HL-60 (cell line): ENCODE data around the gene ADGRB3.

Experiments used
- DNase-seq, 2 experiments: peaks; one replicate each; pipeline ENCODE4 v3.0.0-alpha.2; 2010 to 2020; ENCODE audit warnings: low read depth in 1 of 2, low spot score in 1 of 2
- H3K27ac ChIP-seq: fragments of 250-450 bp; sonication (Bioruptor Pico); replicated peaks from 2 replicates; pipeline ENCODE4 v1.5.1; 2020; ENCODE audit warnings: mild to moderate bottlenecking, moderate library complexity
- H3K27me3 ChIP-seq: fragments of 250-450 bp; sonication (Bioruptor Pico); 2 replicates; pipeline ENCODE4 v1.5.1; 2021; ENCODE audit warnings: mild to moderate bottlenecking, moderate library complexity; ENCODE audit not compliant: insufficient read depth, poor library complexity, severe bottlenecking
- H3K4me3 ChIP-seq: replicated peaks from 2 replicates; pipeline ENCODE4 v1.5.1; 2011; ENCODE audit warnings: mild to moderate bottlenecking, control low read depth, low read length; ENCODE audit not compliant: insufficient read depth
- CTCF ChIP-seq: IDR thresholded peaks from one replicate; pipeline ENCODE4 v1.5.1; 2011; ENCODE audit warnings: low read length, control low read depth, inconsistent platforms; ENCODE audit not compliant: insufficient read depth
- GABPA ChIP-seq: IDR thresholded peaks from 2 replicates; pipeline ENCODE4 v1.6.1; 2012; ENCODE audit warnings: low read depth
- POLR2AphosphoS5 ChIP-seq: IDR thresholded peaks from 2 replicates; pipeline ENCODE4 v1.6.1; 2012; ENCODE audit warnings: low read depth
- REST ChIP-seq: IDR thresholded peaks from 2 replicates; pipeline ENCODE4 v1.6.1; 2012; ENCODE audit warnings: low read depth; ENCODE audit not compliant: insufficient replicate concordance
- SPI1 ChIP-seq: IDR thresholded peaks from 2 replicates; pipeline ENCODE4 v1.6.1; 2012; ENCODE audit warnings: low read depth, mild to moderate bottlenecking, borderline replicate concordance

ADGRB3 gene

GRCh38 chr6:68988698-68989097 is 353.6 kb downstream of the ADGRB3 start:
- H3K27ac ChIP-seq, result no peak overlapping the region
- no peak for TF ChIP-seq POLR2AphosphoS5
- TF ChIP-seq REST, result no peak
- TF ChIP-seq SPI1, result no peak
- no peak for TF ChIP-seq GABPA
- TF ChIP-seq CTCF, result no peak

GRCh38 chr6:68990317-68990716 is 355.2 kb downstream of the ADGRB3 start:
- H3K4me3 ChIP-seq, result no peak overlapping the region
- H3K27me3 ChIP-seq, result no peaks in the 10 kb centered on the region
- H3K27ac ChIP-seq, result no peak overlapping the region
- no peak for DNase-seq
- TF ChIP-seq GABPA (no peak), REST (no peak), SPI1 (no peak)

More at GRCh38 chr6:68988698-68989097, 353.6 kb downstream of the ADGRB3 start:
- DNase-seq, result no peak
- Histone ChIP-seq H3K4me3 (no peak overlapping the region), H3K27me3 (no peaks in the 10 kb centered on the region)

- Histone ChIP-seq H3K27me3 (no peaks in the 10 kb centered on the region), H3K4me3 (no peak overlapping the region), H3K27ac (no peak overlapping the region)
- DNase-seq, result no peak
- TF ChIP-seq REST (no peak), CTCF (no peak), POLR2AphosphoS5 (no peak), SPI1 (no peak), GABPA (no peak)
These were observed 358.8 kb downstream of the ADGRB3 start for GRCh38 chr6:68993911-68994310.
